Esophagus muscularis mucosa (tissue), 4 donors: ENCODE data around the gene TPRKB. TPM values are rescaled to one million over a fixed set of nuclear protein-coding genes. Genes with fewer than 3 reads are reported as not detected.
"Not testable (repeated sequence)": the region's sequence is repeated elsewhere in the genome, so short reads cannot be mapped to it uniquely, and the experiment has no call there.

Experiments used
- DNase-seq: peaks from one replicate; pipeline ENCODE4 v3.0.0-alpha.2; 2017; ENCODE audit errors: extremely low spot score
- H3K27ac ChIP-seq, 4 donors: fragments of 200-600 bp; sonication (generic); replicated peaks in 1 of 4; 1 replicate in 3 of 4; 2 replicates in 1 of 4; pipeline ENCODE4 v1.5.1; 2016 to 2019; ENCODE audit warnings: mild to moderate bottlenecking in 1 of 4
- H3K27me3 ChIP-seq, 4 donors: fragments of 200-600 bp; sonication (generic); one replicate each; pipeline versions ENCODE4 v1.5.1 to v1.6.0; 2016 to 2019
- H3K36me3 ChIP-seq, 4 donors: fragments of 200-600 bp; sonication (generic); one replicate each; pipeline ENCODE4 v1.5.1; 2016 to 2019
- H3K4me1 ChIP-seq, 4 donors: fragments of 200-600 bp; sonication (generic); one replicate each; pipeline ENCODE4 v1.5.1; 2016 to 2019
- H3K4me3 ChIP-seq, 4 donors: fragments of 200-600 bp; sonication (generic); 1 replicate in 2 of 4; 2 replicates in 2 of 4; pipeline ENCODE4 v1.5.1; 2016 to 2019; ENCODE audit warnings: mild to moderate bottlenecking in 4 of 4, moderate library complexity in 1 of 4
- H3K9me3 ChIP-seq, 4 donors: fragments of 200-600 bp; sonication (generic); 1 replicate in 3 of 4; 2 replicates in 1 of 4; pipeline ENCODE4 v1.5.1; 2016 to 2019
- EP300 ChIP-seq: sonication (generic); formaldehyde crosslinking; IDR thresholded peaks from one replicate; pipeline ENCODE4 v1.6.1; 2017; ENCODE audit warnings: antibody characterized with exemption
- POLR2A ChIP-seq: fragments of 450-650 bp; IDR thresholded peaks from one replicate; pipeline ENCODE4 v1.6.1; 2017; ENCODE audit warnings: antibody characterized with exemption, moderate library complexity, mild to moderate bottlenecking, low read depth
- POLR2AphosphoS5 ChIP-seq, 2 donors: sonication (generic); formaldehyde crosslinking; IDR thresholded peaks; one replicate each; pipeline ENCODE4 v1.6.1; 2017; ENCODE audit warnings: antibody characterized with exemption in 2 of 2
- WGBS: methylation state at CpG from one replicate; pipeline ENCODE4 v1.1.5; 2018; 5-methylcytosine and 5-hydroxymethylcytosine counted together
- intact Hi-C: fragments of 100-400 bp; cut with DNase I; formaldehyde crosslinking; loops from one replicate; pipeline ENCODE4 v1.15.1; 2023
- total RNA-seq, 4 donors: library from RNA; depleted of rRNA; stranded (reverse); fragments of >200 nt; gene quantifications; one replicate each; pipeline versions ENCODE4 v1.1.0 to v1.2.1, GENCODE V29; 2016
- TF ChIP-seq, protein P1 (sequence below), 3 experiments: fragments of 200-600 bp in 2 of 3; fragments of 450-650 bp in 1 of 3; sonication (generic) in 2 of 3; IDR thresholded peaks; one replicate each; pipeline ENCODE4 v1.5.1; 2017 to 2019; ENCODE audit warnings: antibody characterized with exemption in 3 of 3, mild to moderate bottlenecking in 2 of 3, moderate library complexity in 1 of 3

The TPRKB gene
- total RNA-seq, 4 donors from 2014 or later: 13.6 to 30.3 (median 23.4) TPM

DNA sequence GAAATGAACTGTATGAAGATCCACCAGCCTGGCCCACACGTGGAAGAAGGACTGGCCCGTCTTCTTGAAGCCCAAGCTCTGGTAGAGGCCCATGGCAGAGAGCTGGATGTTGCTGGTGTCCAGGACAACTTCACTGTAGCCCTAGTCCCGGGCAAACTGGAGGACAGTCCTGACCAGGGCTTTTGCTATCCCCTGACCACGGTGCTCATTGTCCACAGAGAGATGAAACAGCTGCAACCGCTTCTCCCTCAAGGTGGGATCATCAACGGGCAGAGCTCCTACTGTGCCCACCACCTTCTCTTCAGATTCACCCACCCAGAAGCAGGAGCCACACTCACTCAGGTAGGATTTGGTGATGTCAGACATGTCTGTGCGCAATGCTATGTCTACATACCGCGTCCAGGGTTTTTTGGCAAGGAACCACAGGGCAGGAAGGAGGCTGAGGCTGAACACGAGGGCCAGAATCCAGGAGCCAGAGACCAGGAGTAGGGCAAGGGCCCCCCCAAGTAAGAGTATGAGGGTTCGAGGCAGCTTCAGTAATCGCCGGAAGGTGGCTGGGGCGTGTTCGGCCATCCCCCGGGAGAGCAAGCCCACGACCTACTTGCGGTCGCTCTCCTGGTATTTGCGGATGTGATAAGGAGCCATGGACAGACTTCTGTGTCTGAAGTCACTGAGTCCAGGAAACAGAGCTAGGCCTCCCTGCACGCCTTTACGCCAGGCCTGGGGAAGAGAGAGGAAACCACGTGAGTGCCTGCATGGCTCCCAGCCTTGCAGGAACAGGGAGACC lies 36.3 kb downstream of the TPRKB start:
- DNase-seq: no peak
- Histone ChIP-seq H3K4me1 (no peaks in the 10 kb centered on the region), H3K4me3 (no peak overlapping the region), H3K36me3 (no peaks in the 10 kb centered on the region), H3K27ac (no peak overlapping the region), H3K9me3 (peaks cover 0 to 3% (median 0%) of the 10 kb centered on the region in 4 donors), H3K27me3 (no peaks in the 10 kb centered on the region)
- TF ChIP-seq, protein P1, sequence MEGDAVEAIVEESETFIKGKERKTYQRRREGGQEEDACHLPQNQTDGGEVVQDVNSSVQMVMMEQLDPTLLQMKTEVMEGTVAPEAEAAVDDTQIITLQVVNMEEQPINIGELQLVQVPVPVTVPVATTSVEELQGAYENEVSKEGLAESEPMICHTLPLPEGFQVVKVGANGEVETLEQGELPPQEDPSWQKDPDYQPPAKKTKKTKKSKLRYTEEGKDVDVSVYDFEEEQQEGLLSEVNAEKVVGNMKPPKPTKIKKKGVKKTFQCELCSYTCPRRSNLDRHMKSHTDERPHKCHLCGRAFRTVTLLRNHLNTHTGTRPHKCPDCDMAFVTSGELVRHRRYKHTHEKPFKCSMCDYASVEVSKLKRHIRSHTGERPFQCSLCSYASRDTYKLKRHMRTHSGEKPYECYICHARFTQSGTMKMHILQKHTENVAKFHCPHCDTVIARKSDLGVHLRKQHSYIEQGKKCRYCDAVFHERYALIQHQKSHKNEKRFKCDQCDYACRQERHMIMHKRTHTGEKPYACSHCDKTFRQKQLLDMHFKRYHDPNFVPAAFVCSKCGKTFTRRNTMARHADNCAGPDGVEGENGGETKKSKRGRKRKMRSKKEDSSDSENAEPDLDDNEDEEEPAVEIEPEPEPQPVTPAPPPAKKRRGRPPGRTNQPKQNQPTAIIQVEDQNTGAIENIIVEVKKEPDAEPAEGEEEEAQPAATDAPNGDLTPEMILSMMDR (IDR thresholded peaks at IDR 0.05): no peak
- TF ChIP-seq POLR2A (no peak), EP300 (no peak), POLR2AphosphoS5 (IDR thresholded peaks at IDR 0.05) (no peak)
- intact Hi-C loops: no loop called here
- 72% methylated on average over 18 of the region's 23 CpGs for WGBS

DNA sequence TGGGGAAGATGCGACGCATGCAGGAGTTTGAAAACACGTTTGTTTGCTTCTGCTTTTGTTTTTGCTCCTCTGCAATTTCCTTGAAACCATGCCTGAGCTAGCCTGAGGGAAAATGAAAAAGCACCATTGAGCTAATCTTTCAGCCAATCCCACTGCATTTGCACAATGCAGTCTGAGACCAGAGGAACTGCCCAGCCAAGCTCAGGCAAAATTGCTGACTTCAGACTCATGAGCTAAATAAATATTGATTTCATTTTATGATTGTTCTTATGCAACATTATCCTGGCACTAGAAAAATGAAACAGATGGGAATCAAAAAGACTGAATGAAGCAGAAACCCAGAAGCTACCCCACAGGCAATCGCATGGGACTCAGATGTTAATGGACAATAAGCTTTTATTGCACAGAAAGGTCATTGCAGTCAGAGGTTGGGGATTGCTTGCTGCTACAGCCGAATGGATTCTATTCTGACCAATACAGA lies 37.0 kb downstream of the TPRKB start:
- H3K4me1 ChIP-seq: no peaks in the 10 kb centered on the region
- no peak overlapping the region for H3K4me3 ChIP-seq
- TF ChIP-seq POLR2A: no peak
- H3K36me3 ChIP-seq: no peaks in the 10 kb centered on the region
- H3K27ac ChIP-seq: no peak overlapping the region
- no peaks in the 10 kb centered on the region for H3K27me3 ChIP-seq
- no peak for DNase-seq
- 71% methylated on average over 5 of the region's 5 CpGs for WGBS
- peaks cover 0 to 3% (median 0%) of the 10 kb centered on the region in 4 donors for H3K9me3 ChIP-seq
- intact Hi-C loops: no loop called here

DNA sequence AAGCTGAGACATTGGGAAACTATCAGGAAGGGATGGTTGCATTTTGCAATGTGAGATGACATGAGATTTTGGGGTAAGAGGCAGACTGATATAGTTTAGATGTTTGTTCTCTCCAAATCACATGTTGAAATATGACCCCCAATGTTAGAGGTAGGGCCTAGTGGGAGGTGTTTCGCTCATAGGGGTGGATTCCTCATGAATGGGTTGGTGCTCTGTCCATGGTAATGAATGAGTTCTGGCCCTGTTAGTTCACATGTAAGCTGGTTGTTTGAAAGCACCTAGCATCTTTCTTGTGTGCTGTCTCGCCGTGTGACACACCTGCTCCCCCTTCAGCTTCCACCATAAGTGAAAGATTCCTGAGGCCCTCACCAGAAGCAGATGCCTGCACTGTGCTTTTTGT lies 37.7 kb downstream of the TPRKB start:
- no peaks in the 10 kb centered on the region for H3K27me3 ChIP-seq
- H3K4me3 ChIP-seq: no peak overlapping the region
- 100% methylated on average over 2 of the region's 3 CpGs for WGBS
- no peak for DNase-seq
- H3K27ac ChIP-seq: no peak overlapping the region
- intact Hi-C loops: no loop called here
- H3K9me3 ChIP-seq: peaks cover 0 to 3% (median 0%) of the 10 kb centered on the region in 4 donors
- no peaks in the 10 kb centered on the region for H3K4me1 ChIP-seq
- TF ChIP-seq POLR2A: no peak
- H3K36me3 ChIP-seq: no peaks in the 10 kb centered on the region

DNA sequence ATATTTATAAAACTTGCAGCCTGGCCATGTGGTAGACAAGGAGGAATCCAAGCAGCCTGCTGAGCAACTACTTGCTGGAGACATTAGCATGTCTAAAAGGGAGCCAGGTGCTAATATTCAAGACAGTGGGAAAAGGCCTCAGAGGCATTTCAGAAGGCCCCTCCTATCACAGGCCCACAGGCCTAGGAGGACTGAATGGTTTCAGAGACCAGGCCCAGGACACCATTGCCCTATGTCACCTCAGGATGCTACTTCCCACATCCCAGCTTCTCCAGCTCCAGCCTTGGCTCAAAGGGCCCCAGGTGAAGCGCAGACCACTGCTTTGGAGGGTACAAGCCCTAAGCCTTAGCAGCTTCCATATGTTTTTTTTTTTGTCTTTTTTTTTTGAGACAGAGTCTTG lies 39.0 kb downstream of the TPRKB start:
- H3K27me3 ChIP-seq: no peaks in the 10 kb centered on the region
- intact Hi-C loops: no loop called here
- 91% methylated on average over 1 of the region's 1 CpG for WGBS
- H3K9me3 ChIP-seq: peaks cover 0 to 3% (median 0%) of the 10 kb centered on the region in 4 donors
- no peak overlapping the region for H3K4me3 ChIP-seq
- TF ChIP-seq, protein P1 (IDR thresholded peaks at IDR 0.05): no peak
- TF ChIP-seq POLR2AphosphoS5 (IDR thresholded peaks at IDR 0.05) (no peak), EP300 (no peak), POLR2A (no peak)
- no peak for DNase-seq
- no peaks in the 10 kb centered on the region for H3K4me1 ChIP-seq
- no peak overlapping the region for H3K27ac ChIP-seq
- H3K36me3 ChIP-seq: no peaks in the 10 kb centered on the region

DNA sequence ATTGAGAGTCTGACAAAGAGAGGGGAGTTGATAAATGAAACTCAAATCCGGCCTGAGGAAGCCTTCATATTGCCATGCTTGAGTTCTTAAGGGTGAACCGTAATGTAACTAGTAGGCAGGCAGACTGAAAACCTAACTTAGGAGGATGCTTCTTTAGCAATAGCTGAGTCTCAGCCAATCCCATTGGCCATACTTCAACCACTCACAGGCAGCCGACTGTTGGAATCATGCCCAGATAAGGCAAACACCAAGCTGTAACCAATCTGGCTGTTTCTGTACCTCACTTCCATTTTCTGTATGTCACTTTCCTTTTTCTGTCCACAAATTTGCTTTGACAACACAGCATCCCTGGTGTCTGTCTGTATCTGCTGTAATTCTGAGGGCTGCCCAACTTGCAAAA lies 39.5 kb downstream of the TPRKB start:
- no peaks in the 10 kb centered on the region for H3K4me1 ChIP-seq
- H3K4me3 ChIP-seq: no peak overlapping the region
- TF ChIP-seq, protein P1 (IDR thresholded peaks at IDR 0.05): no peak
- TF ChIP-seq POLR2A (no peak), POLR2AphosphoS5 (IDR thresholded peaks at IDR 0.05) (no peak), EP300 (no peak)
- no peaks in the 10 kb centered on the region for H3K36me3 ChIP-seq
- intact Hi-C loops: no loop called here
- 58% methylated on average over 3 of the region's 3 CpGs for WGBS
- H3K27ac ChIP-seq: no peak overlapping the region
- peaks cover 0 to 3% (median 0%) of the 10 kb centered on the region in 4 donors for H3K9me3 ChIP-seq
- no peak for DNase-seq
- no peaks in the 10 kb centered on the region for H3K27me3 ChIP-seq

DNA sequence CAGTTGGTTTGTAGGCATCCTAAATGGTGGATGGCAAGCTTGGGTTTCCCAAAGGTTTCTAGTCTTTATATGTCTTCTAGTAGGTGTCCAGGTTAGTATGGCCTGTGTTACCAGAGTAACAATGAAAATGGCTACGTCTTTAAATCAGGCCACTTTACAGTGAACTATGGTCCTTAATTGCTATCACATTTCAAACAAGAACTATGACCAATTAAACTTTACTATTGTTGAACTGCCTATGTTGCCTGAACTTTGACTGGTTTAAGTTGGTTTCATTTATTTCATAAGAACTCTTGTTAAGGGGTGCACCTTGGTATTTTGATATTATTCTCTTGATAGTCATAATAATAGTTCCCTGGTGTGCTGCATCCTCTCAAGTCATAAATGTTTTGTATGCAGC lies 40.2 kb downstream of the TPRKB start:
- intact Hi-C loops, H3K4me3 ChIP-seq, H3K9me3 ChIP-seq, H3K36me3 ChIP-seq, H3K4me1 ChIP-seq, H3K27me3 ChIP-seq, DNase-seq, H3K27ac ChIP-seq: not testable (repeated sequence)
- WGBS: 89% methylated on average over 1 of the region's 1 CpG

DNA sequence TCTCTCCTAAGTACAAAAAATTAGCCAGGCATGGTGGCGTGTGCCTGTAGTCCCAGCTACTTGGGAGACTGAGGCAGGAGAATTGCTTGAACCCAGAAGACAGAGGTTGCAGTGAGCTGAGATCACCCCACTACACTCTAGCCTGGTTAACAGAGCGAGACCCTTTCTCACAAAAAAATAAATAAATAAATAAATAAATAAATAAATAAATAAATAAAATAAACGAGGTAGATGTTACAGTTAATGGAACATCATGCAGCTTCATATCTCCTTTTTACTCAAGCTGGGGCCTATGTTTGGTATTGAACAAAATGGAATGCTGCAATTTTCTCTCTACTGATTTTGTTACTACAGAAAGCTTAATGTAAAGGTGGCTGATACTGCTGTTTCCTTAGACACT lies 40.6 kb downstream of the TPRKB start:
- H3K4me3 ChIP-seq, H3K36me3 ChIP-seq, H3K27me3 ChIP-seq, DNase-seq, intact Hi-C loops, H3K4me1 ChIP-seq, H3K9me3 ChIP-seq, H3K27ac ChIP-seq: not testable (repeated sequence)
- 84% methylated on average over 3 of the region's 3 CpGs for WGBS
